ENCODE results near the gene ARPC1A. TPM values are rescaled to one million over a fixed set of nuclear protein-coding genes. Genes with fewer than 3 reads are reported as not detected.

Gene ARPC1A
- total and polyA plus RNA-seq, 2 of the 8 experiments (the other 6 are each of a cell fraction or from before 2014, with no cell fraction given) = 123 to 155 TPM

GRCh38 chr7:99278180-99278579 is 47.5 kb upstream of the ARPC1A start:
- Histone ChIP-seq H2BK15ac (ENCODE audit: low read length) (no peak overlapping the region), H2AK5ac (ENCODE audit: low read depth, low read length) (no peak overlapping the region), H3K36me3 (ENCODE audit: control insufficient read depth in 2 of 4, insufficient read depth in 4 of 4, low read length in 3 of 4) (no peaks in the 10 kb centered on the region), H3K27me3 (replicated peaks in 1 of 4; ENCODE audit: control insufficient read depth in 3 of 4, extremely low read depth in 1 of 4, insufficient read depth in 3 of 4, low read length in 3 of 4) (no peaks in the 10 kb centered on the region), H4K91ac (replicated peaks; ENCODE audit: insufficient read length, low read length) (no peak overlapping the region), H3K27ac (ENCODE audit: low read depth, low read length) (no peak overlapping the region), H3K14ac (ENCODE audit: insufficient read length) (no peak overlapping the region), H3K18ac (ENCODE audit: extremely low read depth, low read length) (no peak overlapping the region), H3K56ac (replicated peaks; ENCODE audit: insufficient read length, low read depth, low read length) (no peak overlapping the region), H4K5ac (ENCODE audit: insufficient read length, low read depth, low read length) (no peak overlapping the region), H3K23ac (ENCODE audit: insufficient read length) (no peak overlapping the region), H3K79me2 (ENCODE audit: control insufficient read depth in 1 of 2, insufficient read depth in 2 of 2, low read length in 2 of 2) (no peaks in the 10 kb centered on the region), H3K9me3 (ENCODE audit: insufficient read depth in 2 of 2, low read depth in 1 of 2, low read length in 1 of 2) (no peaks in the 10 kb centered on the region), H2BK5ac (ENCODE audit: low read depth, low read length) (no peak overlapping the region), H3K4me2 (ENCODE audit: insufficient read depth in 1 of 2, low read depth in 2 of 2, low read length in 2 of 2) (no peak overlapping the region), H3K9ac (replicated peaks in 1 of 4; ENCODE audit: extremely low read depth in 1 of 4, low read depth in 3 of 4, low read length in 3 of 4) (no peak overlapping the region), H3K4ac (replicated peaks; ENCODE audit: insufficient read length, low read depth, low read length) (no peak overlapping the region), H2BK12ac (ENCODE audit: low read depth, low read length) (no peak overlapping the region), H2BK120ac (replicated peaks; ENCODE audit: low read depth, low read length) (no peak overlapping the region), H2BK20ac (ENCODE audit: low read length) (no peak overlapping the region), H3K23me2 (ENCODE audit: low read depth, low read length) (no peaks in the 10 kb centered on the region; the same call in 1 of the 2 replicates), H4K8ac (ENCODE audit: extremely low read depth, insufficient read depth, low read length) (no peak overlapping the region), H3K4me3 (ENCODE audit: extremely low read depth in 1 of 4, insufficient read depth in 2 of 4, low read depth in 3 of 4, low read length in 4 of 4) (no peak overlapping the region), H2AFZ (ENCODE audit: low read length) (no peak overlapping the region), H4K20me1 (replicated peaks in 1 of 2; ENCODE audit: control insufficient read depth in 1 of 2, insufficient read depth in 2 of 2, low read length in 2 of 2) (no peaks in the 10 kb centered on the region), H3K4me1 (replicated peaks in 1 of 4; ENCODE audit: control insufficient read depth in 3 of 4, insufficient read depth in 4 of 4, low read length in 3 of 4) (no peaks in the 10 kb centered on the region), H3K79me1 (ENCODE audit: low read depth, low read length) (no peaks in the 10 kb centered on the region)
- ChIA-PET CTCF (ENCODE audit: partially characterized antibody) (interaction anchor here (0.7 to 2.3 kb wide), 6 partner anchors 8 to 259 kb away, joined by 3 to 10 read pairs (median 3); no protein-coding TSS in a partner anchor), POLR2A (ENCODE audit: partially characterized antibody) (interaction anchor here (1.3 kb wide), 1 partner anchor 16 kb away, joined by 3 read pairs; no protein-coding TSS in a partner anchor)
- FAIRE-seq = no peak
- TF ChIP-seq SIRT6 (IDR thresholded peaks at IDR 0.05; ENCODE audit: low read length) (no peak), HDAC6 (IDR thresholded peaks at IDR 0.05; ENCODE audit: low read depth, low read length) (no peak), CTCF (IDR thresholded peaks at IDR 0.05; ENCODE audit: control extremely low read depth in 1 of 3, insufficient read depth in 1 of 3, low read depth in 1 of 3, low read length in 3 of 3) (peak; percentile 2 to 35 (median 28); a peak in 2 of 4 replicates), RAD21 (IDR thresholded peaks at IDR 0.05 in 1 of 2, conservative IDR thresholded peaks at IDR 0.05 in 1 of 2; ENCODE audit: low read depth in 2 of 2, low read length in 2 of 2) (peak; percentile 32 to 36)
- no peak for DNase-seq (ENCODE audit: low read depth in 1 of 2, low spot score in 2 of 2)
- WGBS, 2 experiments (ENCODE audit: extremely low coverage in 1 of 2, insufficient coverage in 1 of 2, insufficient read length in 1 of 2, insufficient replicate concordance in 2 of 2, low coverage in 1 of 2, low lambda C conversion rate in 2 of 2, missing lambda C conversion rate in 1 of 2) = 83% methylated on average over 5 of the region's 5 CpGs; no CpG with 5 or more reads in 1 of the 2 experiments
